HG03039 (cell line): ENCODE measurements around the gene VWA5B2.

Experiments used
- ATAC-seq: cut with Tn5 transposase; IDR thresholded peaks from one replicate; pipeline ENCODE4 v1.9.1; 2021; ENCODE audit warnings: mild to moderate bottlenecking, moderate library complexity; ENCODE audit not compliant: unreplicated experiment

VWA5B2 gene

GRCh38 chr3:184222521-184222920 lies 6.9 kb upstream of the VWA5B2 start:
- no peak for ATAC-seq

- ATAC-seq, result no peak
These were observed 5.4 kb upstream of the VWA5B2 start for GRCh38 chr3:184223946-184224345.

GRCh38 chr3:184227481-184227935 lies 1.9 kb upstream of the VWA5B2 start:
- ATAC-seq, result no peak

GRCh38 chr3:184228376-184229137 lies 828 bp upstream of the VWA5B2 start:
- ATAC-seq, result no peak

GRCh38 chr3:184230081-184230602 lies 757 bp downstream of the VWA5B2 start:
- no peak for ATAC-seq

GRCh38 chr3:184230603-184231528 lies 1.5 kb downstream of the VWA5B2 start:
- no peak for ATAC-seq

GRCh38 chr3:184231671-184232070 lies 2.3 kb downstream of the VWA5B2 start:
- ATAC-seq, result no peak

- ATAC-seq, result no peak
These were observed 3.9 kb downstream of the VWA5B2 start for GRCh38 chr3:184233127-184233843.

- no peak for ATAC-seq
These were observed 4.8 kb downstream of the VWA5B2 start for GRCh38 chr3:184234224-184234623.

GRCh38 chr3:184234671-184235380 lies 5.4 kb downstream of the VWA5B2 start:
- ATAC-seq, result no peak

- no peak for ATAC-seq
These were observed 6.1 kb downstream of the VWA5B2 start for GRCh38 chr3:184235381-184236032.

- no peak for ATAC-seq
These were observed 6.6 kb downstream of the VWA5B2 start for GRCh38 chr3:184236033-184236410.

GRCh38 chr3:184236636-184237035 lies 7.3 kb downstream of the VWA5B2 start:
- no peak for ATAC-seq

- no peak for ATAC-seq
These were observed 7.8 kb downstream of the VWA5B2 start for GRCh38 chr3:184237211-184237610.

- no peak for ATAC-seq
These were observed 8.4 kb downstream of the VWA5B2 start for GRCh38 chr3:184237807-184238206.

GRCh38 chr3:184238246-184238818 lies 8.9 kb downstream of the VWA5B2 start:
- ATAC-seq, result no peak

GRCh38 chr3:184239221-184239620 lies 9.8 kb downstream of the VWA5B2 start:
- ATAC-seq, result no peak

- ATAC-seq, result no peak
These were observed 10.3 kb downstream of the VWA5B2 start for GRCh38 chr3:184239708-184240107.

GRCh38 chr3:184240384-184241140 lies 11.2 kb downstream of the VWA5B2 start:
- no peak for ATAC-seq
